H1 (cell line): ENCODE results near the gene GPR157. TPM values are rescaled to one million over a fixed set of nuclear protein-coding genes. Genes with fewer than 3 reads are reported as not detected.

Source experiments
- CHD2 ChIP-seq: IDR thresholded peaks from 2 replicates; pipeline ENCODE4 v1.6.1; 2012; ENCODE audit warnings: low read length, improper control_type of control experiment
- EP300 ChIP-seq, 2 experiments: IDR thresholded peaks; 1 replicate in 1 of 2; 2 replicates in 1 of 2; pipeline ENCODE4 v1.6.1; 2011 to 2012; ENCODE audit warnings: low read depth in 2 of 2, low read length in 2 of 2, mild to moderate bottlenecking in 2 of 2, borderline replicate concordance in 1 of 2, inconsistent platforms in 1 of 2, moderate library complexity in 1 of 2
- HDAC2 ChIP-seq, 2 experiments: fragments of 300-600 bp in 1 of 2; sonication (generic) in 1 of 2; IDR thresholded peaks; 2 replicates each; pipeline ENCODE4 v1.6.1; 2011 to 2012; ENCODE audit warnings: low read depth in 2 of 2, low read length in 2 of 2, mild to moderate bottlenecking in 2 of 2, moderate library complexity in 2 of 2, borderline replicate concordance in 1 of 2, inconsistent platforms in 1 of 2
- MAFK ChIP-seq: IDR thresholded peaks from 2 replicates; pipeline ENCODE4 v1.6.1; 2012; ENCODE audit warnings: low read depth, mild to moderate bottlenecking, improper control_type of control experiment, low read length
- POLR2AphosphoS5 ChIP-seq: IDR thresholded peaks from 2 replicates; pipeline ENCODE4 v1.6.1; 2011; ENCODE audit warnings: low read depth, low read length
- SIN3A ChIP-seq, 2 experiments: IDR thresholded peaks in 1 of 2; conservative IDR thresholded peaks in 1 of 2; 2 replicates each; pipeline ENCODE4 v1.6.1; 2011 to 2012; ENCODE audit warnings: low read length in 2 of 2, improper control_type of control experiment in 1 of 2, low read depth in 1 of 2, mild to moderate bottlenecking in 1 of 2
- TAF7 ChIP-seq: optimal IDR thresholded peaks from 2 replicates; pipeline ENCODE3; 2011; ENCODE audit warnings: low read depth, mild to moderate bottlenecking, inconsistent platforms, low read length, moderate library complexity, borderline replicate concordance
- polyA plus RNA-seq, 7 experiments: library from polyadenylated mRNA; depleted of rRNA in 3 of 7; stranded (reverse) in 5 of 7; unstranded in 2 of 7; fragments of >200 nt in 5 of 7; fragments of 200-250 nt in 2 of 7; gene quantifications; 1 replicate in 5 of 7; 2 replicates in 1 of 7; 4 replicates in 1 of 7; pipeline versions ENCODE4 v1.2.1 to v1.2.3, GENCODE V29; 2011 to 2013; ENCODE audit warnings: missing spikeins in 2 of 7, mixed read lengths in 2 of 7
- total RNA-seq: library from RNA; stranded (reverse); fragmentation: NEBNext Ultra II Directional; extraction: Animal tissue kit (Norgen Biotek cat#: 25700); gene quantifications from 2 replicates; pipeline ENCODE4 v1.2.1, GENCODE V29; 2021

GPR157 gene
- total and polyA plus RNA-seq, 2 of the 8 experiments (the other 6 are each of a cell fraction or from before 2014, with no cell fraction given): 1.0 to 11.0 TPM

GRCh38 chr1:9100471-9101043 lies 28.3 kb downstream of the GPR157 start (continued):
- TF ChIP-seq HDAC2 (IDR thresholded peaks at IDR 0.05; ENCODE audit: borderline replicate concordance in 1 of 2, low read depth in 2 of 2, low read length in 2 of 2) (no peak), SIN3A (conservative IDR thresholded peaks at IDR 0.05 in 1 of 2, IDR thresholded peaks at IDR 0.05 in 1 of 2; ENCODE audit: low read depth in 1 of 2, low read length in 2 of 2) (no peak), POLR2AphosphoS5 (no peak), EP300 (IDR thresholded peaks at IDR 0.05; ENCODE audit: borderline replicate concordance in 1 of 2, low read depth in 2 of 2, low read length in 2 of 2) (no peak), TAF7 (no peak), MAFK (no peak), CHD2 (no peak)
- TF ChIP-seq, all 59 proteins: peak for 0
